LNCAP (cell line): ENCODE measurements around the gene SUFU.

Experiments used
- CTCF ChIP-seq: fragments of 450-650 bp; IDR thresholded peaks from 2 replicates; pipeline ENCODE4 v1.5.1; 2017; ENCODE audit warnings: mild to moderate bottlenecking

The SUFU gene

DNA sequence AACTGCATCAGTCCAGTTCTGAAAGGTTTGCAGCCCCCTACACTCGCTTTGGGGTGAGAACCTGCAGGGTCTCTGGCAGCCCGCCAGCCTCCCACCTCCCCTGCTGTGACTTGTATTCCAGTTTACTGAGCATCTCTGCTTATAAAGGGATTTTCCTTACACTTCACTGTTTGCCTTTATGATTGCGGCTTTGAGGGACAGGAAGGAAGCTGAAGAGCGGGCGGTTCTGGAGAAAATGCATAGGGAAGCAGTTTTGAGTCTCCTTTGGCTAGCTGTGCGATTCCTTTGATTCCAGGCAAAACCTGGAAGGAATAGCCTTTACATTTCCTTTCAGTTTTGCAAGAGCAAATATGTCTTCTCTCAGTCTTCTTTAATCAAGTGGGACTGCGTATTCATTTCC is 75.6 kb downstream of the SUFU start:
- TF ChIP-seq CTCF: no peak

DNA sequence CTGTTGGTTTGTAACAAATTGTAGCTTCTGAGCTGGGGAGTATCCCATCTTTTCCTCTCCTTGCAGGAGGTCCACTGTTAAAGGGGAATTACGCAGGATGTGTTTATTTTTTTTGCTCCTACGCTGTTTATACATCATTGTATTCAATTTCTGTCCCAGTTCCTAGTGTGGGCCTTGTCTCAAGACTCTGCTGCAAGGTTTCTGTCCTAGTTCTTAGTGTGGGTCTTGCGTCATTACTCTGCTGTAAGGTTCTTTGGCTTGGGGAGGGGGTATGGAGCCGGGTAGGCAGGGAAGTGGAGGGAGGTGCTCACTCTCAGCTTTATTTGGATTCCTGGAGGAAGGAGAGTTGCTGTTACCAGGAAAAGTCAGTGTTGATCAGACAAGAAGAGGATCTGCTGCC is 76.5 kb downstream of the SUFU start:
- TF ChIP-seq CTCF: no peak

DNA sequence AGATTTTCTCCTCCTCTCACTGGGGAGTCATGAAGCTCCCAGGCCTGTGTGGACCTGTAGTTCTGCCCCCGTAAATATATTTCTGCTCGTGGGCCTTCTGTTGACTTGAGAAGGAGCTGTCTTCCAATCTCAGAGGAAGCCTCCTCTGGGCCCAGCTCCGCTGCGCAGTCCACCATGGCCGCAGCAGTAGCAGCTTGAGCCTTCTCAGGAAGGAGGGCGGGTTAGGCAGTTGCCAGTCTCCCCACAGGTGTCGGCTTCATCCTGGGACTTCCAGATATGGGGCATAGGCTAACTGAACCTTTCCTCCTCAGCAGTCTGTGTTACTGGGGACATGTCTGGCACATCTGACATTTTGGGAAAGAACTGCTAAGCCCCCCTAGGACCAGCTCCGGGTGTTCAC is 77.6 kb downstream of the SUFU start:
- no peak for TF ChIP-seq CTCF

- no peak for TF ChIP-seq CTCF
Observed at GRCh38 chr10:102581981-102582580, 78.3 kb downstream of the SUFU start.

DNA sequence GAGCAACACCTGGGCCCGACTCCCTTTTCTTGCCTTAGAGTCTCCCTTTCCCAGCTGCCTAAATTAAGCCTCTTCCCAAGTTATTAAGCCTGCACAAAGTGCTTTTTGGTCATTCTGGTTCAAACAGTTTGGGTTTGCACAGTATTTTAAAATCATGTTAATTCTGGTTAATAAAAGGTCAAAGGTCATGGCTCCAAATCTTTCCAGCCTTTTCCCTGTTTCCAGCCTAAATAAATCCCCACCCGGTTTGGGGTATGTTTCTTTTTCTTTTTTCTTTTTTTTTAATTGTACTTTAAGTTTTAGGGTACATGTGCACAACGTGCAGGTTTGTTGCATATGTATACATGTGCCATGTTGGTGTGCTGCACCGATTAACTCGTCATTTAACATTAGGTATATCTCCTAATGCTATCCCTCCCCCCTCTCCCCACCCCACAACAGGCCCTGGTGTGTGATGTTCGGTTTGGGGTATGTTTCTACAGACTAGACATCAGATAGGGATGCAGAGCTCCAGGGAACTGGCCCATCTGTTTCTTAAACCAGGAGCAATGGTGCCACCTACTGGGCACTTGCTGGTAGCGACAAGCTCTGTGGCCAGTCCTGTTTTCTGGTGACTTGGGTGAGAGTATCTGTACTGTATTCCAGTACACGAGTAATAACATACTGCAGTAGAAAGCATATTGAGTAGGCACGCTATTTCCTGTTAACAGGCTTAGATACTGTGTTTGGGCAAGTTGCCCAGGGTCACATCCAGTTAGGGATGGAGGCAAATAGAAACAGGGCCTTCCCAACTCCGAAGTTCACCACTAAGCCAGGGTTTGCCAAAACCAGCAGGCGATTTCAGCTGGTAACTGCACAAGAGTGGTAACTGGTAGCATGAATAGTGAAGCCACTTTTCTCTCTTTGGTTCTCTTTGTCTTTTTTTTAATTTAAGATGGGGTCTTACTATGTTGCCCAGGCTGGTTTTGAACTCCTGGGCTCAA is 80.0 kb downstream of the SUFU start:
- TF ChIP-seq CTCF: peak; percentile 92

DNA sequence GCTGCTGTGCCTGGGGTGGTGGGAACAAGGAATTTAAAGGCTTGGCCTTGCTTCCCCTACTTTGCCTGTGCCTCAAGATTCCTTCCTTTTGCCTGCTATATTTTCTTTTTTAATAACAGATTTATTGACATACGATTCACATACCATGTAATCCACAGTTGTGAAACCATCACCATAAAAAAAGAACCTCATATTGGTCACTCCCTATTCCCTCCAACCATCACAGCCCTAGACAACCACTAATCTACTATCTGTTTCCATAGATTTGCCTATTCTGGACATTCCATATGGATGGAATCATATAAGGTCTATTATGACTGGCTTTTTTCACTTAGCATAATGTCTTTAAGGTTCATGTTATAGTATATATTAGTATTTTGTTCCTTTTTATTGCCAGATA is 81.3 kb downstream of the SUFU start:
- no peak for TF ChIP-seq CTCF

DNA sequence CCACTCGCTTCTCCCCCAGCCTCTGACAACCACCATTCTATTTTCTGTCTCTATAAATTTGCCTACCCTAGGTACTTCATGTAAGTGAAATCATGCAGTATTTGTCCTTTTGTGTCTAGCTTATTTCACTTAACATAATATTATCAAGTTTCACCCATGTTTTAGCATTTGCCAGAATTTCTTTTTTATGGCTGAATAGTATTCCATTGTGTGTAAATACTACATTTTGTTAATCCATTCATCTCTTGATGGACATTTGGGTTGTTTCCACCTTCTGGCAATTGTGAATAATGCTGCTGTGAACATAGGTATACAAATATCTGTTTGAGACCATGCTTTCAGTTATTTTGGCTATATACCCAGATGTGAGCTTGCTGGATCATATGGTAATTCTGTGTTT is 83.1 kb downstream of the SUFU start:
- no peak for TF ChIP-seq CTCF
